Right ventricle myocardium superior (tissue), 1 donor: ENCODE data around the gene KIF9. TPM values are rescaled to one million over a fixed set of nuclear protein-coding genes. Genes with fewer than 3 reads are reported as not detected.
"Not testable (repeated sequence)": the region's sequence is repeated elsewhere in the genome, so short reads cannot be mapped to it uniquely, and the experiment has no call there.

Experiments used
- ATAC-seq: fragments of 200-7000 bp; cut with Tn5 transposase; one replicate; pipeline ENCODE4 v1.9.1; 2020; ENCODE audit warnings: mild to moderate bottlenecking; ENCODE audit not compliant: poor library complexity
- DNase-seq: peaks from one replicate; pipeline ENCODE4 v3.0.0-alpha.2; 2020
- intact Hi-C: fragments of 100-400 bp; cut with DNase I; formaldehyde crosslinking; loops from one replicate; pipeline ENCODE4 v1.11.2; 2022
- total RNA-seq: library from RNA; stranded (reverse); fragmentation: NEBNext Ultra II Directional; extraction: Animal tissue kit (Norgen Biotek cat#: 25700); gene quantifications from one replicate; pipeline ENCODE4 v1.2.1, GENCODE V29; 2021
- donor health status: DM: no; HTN: yes; CAD: no; lungs with severe emphysema.

Gene KIF9
- total RNA-seq, 1 donor from 2014 or later = 8.4 TPM

DNA sequence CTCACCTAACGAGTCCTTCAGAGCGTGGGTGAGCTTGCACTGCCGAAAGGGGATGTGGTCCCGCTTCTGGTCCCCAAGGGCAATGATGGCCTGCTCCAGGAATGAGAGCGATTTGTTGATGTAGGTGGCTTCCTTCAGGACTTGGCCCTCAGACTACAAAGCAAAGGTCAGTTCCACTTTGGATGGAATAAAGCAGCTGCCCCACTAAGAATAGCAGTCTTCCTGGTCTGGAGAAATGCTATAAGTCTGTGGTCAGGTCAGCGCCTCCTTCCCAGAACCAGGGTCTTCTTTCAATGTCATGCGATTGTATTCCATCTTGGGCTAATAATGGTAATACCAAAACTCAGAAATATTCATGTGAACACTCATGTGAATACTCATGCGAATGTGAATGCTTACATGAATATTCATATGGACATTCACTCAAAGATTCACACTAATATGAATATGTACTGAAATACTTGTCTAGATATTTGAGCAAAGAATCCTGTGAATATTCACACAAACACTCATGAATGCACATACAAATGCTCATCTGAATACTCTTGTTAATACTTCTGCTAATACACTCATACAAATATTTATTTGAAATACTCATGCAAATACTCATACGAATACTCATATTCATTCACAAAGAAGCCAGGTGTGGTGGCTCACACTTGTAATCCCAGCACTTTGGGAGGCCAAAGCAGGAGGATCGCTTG lies 16.7 kb downstream of the KIF9 start:
- intact Hi-C loops = no loop called here
- ATAC-seq (no peak), DNase-seq (no peak)

DNA sequence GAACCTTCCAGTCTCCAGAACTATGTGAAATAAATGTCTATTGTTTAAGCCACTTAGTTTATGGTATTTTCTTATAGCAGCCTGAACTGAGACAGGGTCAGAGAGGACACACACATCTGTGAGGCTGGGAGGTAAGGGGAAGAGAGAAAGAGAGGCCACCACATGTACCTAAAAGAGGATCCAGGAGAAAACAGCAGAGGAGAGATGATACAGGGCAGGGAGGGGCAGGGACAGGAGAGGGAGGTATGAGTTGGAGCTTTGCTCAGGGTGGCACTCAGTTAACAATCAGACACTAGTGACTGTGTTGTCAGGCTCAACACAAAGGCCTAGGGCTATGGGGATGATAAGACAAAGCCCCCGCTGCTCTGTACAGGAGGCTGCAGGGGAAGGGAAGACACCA lies 17.6 kb downstream of the KIF9 start:
- intact Hi-C loops = no loop called here
- DNase-seq = no peak
- ATAC-seq = no peak

DNA sequence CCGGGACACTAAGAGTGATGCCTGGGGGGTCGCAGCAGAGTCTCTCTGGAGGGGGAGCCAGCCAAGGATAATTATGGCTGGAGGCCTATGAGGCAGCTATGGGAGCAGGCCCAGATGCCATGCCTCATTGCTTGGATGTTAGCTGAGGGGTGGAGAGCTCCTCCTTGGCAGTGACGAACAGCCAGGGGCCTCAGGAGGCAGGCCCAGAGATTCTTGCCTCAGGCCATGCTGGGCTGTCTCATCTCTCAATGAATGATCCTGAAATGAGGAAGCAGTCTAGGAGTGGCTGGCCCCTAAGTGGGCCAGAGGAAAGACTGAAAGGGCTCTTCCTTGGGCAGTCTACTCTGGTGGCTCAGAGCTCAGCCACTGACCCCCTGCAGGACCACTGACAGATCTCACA lies 21.3 kb downstream of the KIF9 start:
- DNase-seq = no peak
- intact Hi-C loops = no loop called here
- ATAC-seq = no peak

DNA sequence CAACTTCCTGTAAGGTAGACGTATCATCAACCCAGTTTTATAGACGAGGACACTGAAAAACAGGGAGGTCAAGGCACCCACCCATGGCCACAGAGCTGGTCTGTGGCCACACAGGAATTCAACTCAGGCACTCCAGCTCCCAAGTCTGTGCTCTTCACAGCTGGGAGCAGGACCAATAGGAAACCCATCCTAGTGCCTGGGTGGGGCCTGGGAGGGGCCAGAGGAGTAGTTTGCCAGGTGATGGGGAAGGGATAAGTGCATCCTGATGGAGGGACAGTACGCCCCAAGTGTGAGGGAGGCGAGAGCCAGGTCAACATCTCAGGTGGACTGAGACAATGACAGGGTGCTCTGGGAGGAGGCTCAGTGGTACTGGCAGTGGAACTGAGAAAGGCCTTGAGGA lies 22.0 kb downstream of the KIF9 start:
- no peak for ATAC-seq
- no peak for DNase-seq
- intact Hi-C loops = no loop called here

DNA sequence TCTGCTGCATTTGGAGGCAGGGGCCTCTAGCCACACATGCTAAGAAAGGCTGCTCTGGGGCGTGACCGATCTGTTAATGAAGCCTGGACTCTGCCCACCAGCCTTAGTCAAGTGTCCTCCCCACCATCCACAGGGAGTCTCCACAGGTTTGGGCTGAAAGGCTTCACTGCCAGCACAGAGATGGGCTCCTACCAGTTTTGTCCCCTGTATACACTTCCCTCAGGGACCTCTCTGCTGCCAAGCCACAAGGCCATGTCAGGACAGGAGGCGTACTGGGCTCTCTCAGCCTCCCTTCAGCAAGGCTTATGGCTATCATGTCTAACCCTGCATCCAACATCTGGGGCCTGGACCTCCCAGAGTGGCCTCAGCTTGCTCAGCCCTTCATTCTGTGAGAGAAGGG lies 23.5 kb downstream of the KIF9 start:
- ATAC-seq = no peak
- intact Hi-C loops = no loop called here
- DNase-seq = no peak

DNA sequence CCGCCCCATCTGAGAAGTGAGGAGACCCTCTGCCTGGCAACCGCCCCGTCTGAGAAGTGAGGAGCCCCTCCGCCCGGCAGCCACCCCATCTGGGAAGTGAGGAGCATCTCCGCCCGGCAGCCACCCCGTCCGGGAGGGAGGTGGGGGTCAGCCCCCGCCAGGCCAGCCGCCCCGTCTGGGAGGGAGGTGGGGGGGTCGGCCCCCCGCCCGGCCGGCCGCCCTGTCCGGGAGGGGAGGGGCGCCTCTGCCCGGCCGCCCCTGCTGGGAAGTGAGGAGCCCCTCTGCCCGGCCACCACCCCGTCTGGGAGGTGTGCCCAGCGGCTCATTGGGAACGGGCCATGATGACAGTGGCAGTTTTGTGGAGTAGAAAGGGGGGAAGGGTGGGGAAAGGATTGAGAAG lies 26.3 kb downstream of the KIF9 start:
- intact Hi-C loops, ATAC-seq, DNase-seq: not testable (repeated sequence)

DNA sequence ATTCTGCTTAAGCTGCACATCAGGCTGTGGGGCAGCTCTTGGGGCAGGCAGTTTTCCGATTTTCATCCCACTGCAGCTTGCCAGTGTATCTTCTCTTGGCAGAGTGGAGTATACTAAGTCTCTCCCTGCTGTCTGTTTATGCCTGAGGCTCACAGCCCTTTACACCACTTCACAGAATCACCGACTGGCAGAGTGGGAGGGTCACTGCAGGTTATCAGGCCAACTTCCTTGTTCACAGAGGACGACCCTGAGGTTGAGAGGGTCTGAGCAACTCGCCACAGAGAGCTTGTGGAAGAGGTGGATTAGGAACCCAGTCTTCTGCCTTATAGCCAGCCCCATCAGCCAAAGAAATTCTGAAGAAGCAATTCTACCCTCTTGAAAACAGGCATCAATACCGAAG lies 30.9 kb downstream of the KIF9 start:
- ATAC-seq (no peak), DNase-seq (no peak)
- intact Hi-C loops = loop anchor here (5.0 kb wide), 1 partner anchor 71 kb away; no protein-coding TSS in a partner anchor

DNA sequence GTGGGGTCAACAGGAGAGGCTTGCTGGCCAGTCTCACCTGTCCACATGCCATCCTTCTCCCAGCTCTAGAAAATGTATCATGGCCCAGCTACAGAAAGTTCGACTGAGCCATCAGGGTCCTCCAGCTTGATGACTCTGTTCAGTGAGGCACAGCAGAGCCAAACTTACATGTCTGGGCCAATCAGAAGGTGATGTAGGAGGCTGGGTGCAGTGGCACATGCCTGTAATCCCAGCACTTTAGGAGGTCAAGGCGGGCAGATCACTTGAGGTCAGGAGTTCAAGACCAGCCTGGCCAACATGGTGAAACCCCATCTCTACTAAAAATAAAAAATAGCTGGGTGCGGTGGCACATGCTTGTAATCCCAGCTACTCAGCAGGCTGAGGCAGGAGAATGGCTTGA lies 31.5 kb downstream of the KIF9 start:
- DNase-seq, ATAC-seq: not testable (repeated sequence)
- intact Hi-C loops = loop anchor here (5.0 kb wide), 1 partner anchor 71 kb away; no protein-coding TSS in a partner anchor

DNA sequence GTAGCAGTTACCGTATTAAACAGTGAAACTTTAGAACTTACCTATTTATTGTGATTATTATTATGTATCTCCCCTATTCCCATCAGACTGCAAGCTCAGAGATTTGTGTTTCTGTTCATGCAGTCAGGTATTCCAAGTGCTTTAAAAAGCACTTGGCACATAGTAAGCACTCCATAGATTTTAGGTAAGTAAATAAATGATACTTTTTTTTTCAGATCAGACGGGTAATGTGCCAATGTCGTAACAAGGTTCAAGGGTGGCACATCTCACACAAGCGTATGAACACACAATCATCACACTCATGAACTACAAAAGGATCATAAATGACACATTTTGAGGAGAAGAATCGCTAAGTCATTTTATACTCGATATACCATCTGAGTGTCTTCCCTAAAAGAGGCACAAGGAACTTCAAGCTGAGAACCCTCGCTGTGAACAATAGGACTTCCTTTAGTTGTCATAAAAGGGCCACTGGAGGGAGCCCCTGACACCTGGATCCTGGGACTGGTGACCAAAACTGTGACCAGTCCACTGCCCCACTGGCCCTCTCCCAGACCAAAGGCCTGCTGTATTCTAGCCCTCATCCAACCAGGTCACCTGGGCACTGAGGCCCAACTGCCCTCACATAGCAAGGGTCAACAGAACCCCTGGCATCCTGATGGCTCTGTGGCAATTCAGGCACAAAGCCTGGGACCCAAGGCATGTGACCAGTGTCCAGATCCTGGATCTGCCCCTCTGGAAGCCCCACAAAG lies 32.1 kb downstream of the KIF9 start:
- intact Hi-C loops = loop anchor here (5.0 kb wide), 1 partner anchor 72 kb away; no protein-coding TSS in a partner anchor
- DNase-seq (peak; percentile 46), ATAC-seq (peak; percentile 78)

DNA sequence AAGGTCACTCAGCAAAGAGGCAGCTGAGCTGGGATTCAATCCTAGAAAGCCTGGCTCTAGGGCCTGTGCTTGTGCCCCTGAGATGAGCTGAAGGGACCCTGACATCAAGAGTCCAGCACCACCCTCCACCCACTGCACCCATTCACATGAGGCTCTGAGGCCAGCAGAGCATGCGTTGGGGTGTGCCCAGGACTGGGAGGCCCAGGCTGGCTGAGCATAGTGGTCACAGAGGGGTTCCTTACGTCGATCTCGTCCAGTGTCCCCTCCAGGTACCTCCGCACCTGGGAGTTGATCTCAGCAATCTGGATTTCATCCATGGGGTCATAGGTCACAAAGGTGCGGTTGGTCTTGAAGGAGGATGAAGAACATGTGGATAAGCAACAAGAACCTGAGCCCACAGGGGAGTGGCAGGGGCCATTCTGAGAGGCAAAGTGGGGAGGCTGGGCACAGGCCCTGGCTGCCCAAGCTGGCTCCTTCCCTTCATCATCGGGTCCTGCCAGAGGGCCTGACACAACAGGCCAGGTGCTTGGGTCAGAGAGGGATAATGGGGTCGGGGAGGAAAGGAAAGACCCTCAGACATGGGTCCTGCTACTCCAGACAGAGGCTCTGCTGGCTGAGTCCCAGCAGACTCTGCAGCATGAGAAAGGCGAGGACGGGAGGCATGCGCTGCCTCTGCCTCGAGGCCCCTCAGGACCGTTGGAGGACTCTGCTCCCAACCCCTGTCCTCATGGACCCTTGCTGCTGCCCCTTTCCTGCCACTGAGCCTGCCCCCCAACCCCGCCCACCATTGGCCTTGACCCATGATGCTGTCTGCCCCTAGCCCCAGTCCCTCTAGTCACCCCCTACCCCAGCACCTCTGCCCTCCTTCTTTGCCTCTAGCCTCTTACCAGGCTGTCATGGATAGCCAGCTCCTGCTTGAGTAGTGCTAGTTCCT lies 35.2 kb downstream of the KIF9 start:
- DNase-seq (no peak), ATAC-seq (no peak)
- intact Hi-C loops = no loop called here

DNA sequence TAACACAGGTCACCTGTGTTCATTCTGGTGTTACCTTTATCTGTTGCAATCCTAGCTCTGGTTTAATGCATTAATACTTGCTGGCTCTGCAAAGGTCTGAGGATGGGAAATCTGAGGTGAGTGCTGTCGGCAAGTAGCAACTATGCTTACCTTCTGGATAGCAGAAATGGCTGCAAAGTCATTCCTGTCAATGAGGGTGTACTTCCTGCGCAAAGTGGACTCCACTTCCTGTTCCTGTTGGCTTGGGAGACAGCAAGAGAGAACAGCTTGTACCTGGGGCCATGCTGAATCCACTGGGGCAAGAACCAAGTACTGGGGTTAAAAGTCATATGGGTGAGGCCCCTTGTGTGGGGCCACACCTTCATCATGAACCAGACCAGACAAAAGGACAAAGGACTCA lies 37.3 kb downstream of the KIF9 start:
- no peak for ATAC-seq
- no peak for DNase-seq
- intact Hi-C loops = no loop called here

DNA sequence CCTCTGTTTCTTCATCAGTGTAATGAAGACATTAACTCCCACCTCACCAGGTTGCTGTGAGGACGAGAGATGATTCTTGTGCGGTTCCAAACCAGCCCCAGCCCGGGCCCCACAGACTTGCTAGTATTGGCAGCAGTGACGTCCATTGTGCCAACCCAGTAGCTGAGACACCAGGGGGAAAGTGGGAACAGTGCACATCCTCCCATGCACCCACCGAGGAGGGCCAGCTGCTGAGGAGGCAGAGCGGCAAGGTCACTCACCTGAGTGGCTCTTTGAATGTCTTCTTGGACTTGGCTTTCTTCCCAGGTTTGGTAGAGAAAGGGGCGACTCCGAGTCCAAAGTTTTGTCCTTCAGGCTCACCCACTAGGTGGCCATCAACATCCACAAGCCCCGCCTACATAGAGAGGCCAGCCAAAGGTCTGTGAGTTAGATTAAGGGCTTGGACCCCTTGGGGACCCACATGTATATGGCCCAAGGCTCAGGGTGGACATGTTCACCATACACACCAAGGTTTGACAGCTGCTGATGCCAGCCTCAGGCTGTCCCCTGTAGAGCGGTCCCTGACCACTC lies 38.0 kb downstream of the KIF9 start:
- intact Hi-C loops = no loop called here
- ATAC-seq (no peak), DNase-seq (no peak)

DNA sequence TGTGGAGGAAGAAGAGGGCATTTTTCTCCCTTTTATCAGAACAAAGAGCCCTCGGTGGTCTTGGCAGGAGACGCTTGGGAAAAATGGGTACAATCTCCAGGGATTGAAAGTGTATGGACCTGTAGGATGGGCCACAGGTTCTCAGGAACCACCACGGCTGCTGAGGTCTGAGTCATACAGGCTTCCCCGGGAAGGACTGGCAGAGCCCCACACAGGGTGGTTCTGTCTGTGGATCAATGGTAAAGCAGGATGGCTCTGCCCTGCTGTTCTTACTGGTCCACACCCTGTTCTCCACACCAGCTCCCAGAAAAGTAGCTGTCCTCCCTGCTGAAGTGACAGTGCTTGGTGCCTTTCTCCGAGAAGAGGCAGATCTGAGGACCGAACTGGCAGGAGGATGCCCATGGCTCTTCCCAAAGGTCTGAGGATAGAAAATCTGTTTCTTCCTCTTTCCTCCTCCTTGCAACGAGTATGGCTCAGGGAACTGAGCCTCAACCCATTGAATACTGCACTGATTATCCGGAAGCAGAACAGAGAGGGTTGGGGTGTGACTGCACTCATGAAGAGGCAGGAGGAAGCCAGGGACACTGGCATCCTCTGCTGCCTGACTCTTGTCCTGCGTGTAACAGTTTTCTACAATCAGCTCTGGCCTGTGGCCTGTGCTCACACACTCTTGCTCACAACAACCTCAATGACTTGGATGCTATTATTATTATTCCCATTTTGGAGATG lies 39.0 kb downstream of the KIF9 start:
- ATAC-seq = no peak
- intact Hi-C loops = no loop called here
- DNase-seq = no peak

DNA sequence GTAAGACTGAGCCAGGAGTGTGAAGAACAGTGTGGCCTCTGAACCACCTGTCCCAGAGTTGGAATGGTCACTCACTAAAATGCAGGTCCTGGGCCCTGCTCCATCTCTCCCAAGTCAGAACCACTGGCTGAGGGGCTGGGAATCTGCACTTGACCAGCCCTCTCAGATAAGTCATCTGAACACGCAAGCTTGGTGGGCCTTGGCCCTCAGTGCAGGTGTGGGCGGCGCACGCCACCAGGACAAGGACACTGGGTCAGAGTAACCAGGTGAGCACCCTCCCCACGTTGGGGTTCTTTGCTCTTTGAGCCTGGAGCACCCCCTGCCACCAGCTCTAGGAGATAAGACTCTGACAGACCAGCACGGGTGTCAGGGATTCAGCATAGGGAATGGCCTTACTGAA lies 42.7 kb downstream of the KIF9 start:
- DNase-seq (no peak), ATAC-seq (no peak)
- intact Hi-C loops = no loop called here

DNA sequence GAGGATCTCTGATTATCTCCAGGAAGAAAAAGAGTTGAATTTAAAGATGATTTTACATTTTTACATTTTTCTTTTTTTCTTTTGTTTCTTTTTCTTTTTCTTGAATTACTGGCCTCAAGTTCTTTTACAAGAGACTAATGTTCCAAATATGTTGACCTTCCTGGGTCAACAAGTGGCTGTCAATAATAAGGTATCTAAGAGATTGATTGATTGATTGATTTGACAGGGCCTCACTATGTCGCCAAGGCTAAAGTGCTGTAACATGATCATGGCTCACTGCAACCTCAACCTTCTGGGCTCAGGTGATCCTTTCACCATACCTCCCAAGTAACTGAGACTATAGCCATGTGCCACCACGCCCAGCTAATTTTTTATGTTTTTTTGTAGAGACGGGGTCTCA lies 44.6 kb downstream of the KIF9 start:
- DNase-seq = no peak
- ATAC-seq = no peak
- intact Hi-C loops = no loop called here

DNA sequence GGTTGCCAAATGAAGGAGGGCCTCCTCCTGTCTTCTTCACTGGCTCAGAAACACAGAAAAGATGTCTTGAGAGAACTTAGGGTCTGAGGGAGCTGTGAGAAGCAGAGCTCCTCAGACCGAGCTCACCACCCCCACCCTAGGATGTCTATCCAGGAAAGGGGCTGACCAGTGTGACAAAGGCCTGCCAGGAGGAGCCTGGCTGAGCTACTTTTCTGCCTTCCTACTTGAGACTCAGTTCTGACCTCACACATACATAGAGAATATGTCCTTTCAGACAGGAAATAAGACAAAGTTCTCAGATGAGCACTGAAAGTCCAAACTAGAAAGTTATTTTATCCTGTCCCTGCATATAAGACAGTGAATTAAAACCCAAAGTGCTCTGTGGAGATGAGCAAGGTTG lies 54.5 kb downstream of the KIF9 start:
- intact Hi-C loops = no loop called here
- DNase-seq (no peak), ATAC-seq (no peak)

DNA sequence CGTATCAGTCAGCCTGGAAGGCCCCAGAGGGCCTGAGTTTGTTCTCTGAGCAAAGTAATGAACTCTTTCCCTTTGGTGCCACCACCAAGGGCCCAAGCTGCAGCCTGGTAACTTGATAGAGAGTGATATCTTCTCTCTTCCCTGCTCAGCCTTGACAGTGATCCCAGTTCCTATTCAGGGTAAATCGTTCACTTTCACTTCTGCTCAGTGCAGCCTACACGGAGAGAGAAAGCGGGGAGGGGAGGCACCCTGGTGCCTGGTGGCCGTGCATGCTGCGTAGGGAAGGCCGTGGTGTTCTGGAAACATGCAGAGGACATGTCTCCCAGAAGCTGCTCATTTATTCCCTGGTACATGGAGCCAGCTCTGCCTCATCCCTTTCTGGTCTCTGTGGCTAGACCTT lies 54.9 kb downstream of the KIF9 start:
- ATAC-seq = peak; percentile 65
- peak; percentile 47 for DNase-seq

DNA sequence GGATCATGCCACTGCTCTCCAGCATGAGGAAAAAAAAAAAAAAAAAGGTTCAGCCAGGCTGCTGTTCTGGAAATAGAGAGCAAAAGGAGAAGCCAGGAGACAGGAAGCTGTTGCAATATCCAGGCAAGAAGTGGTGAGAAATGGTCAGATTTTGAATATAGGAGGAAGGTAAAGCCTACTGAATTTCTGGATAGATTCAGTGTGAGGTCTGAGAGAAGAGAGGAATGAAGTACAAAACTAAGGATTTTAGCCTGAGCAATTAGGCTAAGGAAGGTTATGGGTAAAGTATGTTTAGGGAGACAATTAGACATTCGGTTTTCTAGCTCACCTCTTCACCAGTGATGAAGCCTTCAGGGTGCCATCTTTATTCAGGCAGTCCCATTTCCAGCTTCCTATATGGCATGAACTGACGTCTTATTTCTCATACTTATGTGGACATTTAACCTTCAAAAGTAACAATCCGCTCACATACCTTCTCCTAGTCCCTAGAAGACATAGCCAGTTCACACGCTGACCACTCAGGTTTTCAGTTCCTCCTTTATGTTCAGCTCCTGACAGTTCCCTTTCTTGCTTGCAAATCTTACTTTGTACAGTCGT lies 57.2 kb downstream of the KIF9 start:
- DNase-seq = no peak
- ATAC-seq = peak; percentile 39
- intact Hi-C loops = no loop called here

More for the DNA sequence above, 54.9 kb downstream of the KIF9 start:
- intact Hi-C loops = no loop called here
